HUES64 (cell line): ENCODE measurements around the gene SMIM35.
"Not testable (repeated sequence)": the region's sequence is repeated elsewhere in the genome, so short reads cannot be mapped to it uniquely, and the experiment has no call there.

Source experiments
- H3K27ac ChIP-seq: 2 replicates; pipeline ENCODE4 v1.7.0; 2013; ENCODE audit warnings: low read depth, low read length, inconsistent platforms
- H3K27me3 ChIP-seq: 2 replicates; pipeline ENCODE4 v1.6.1; 2013; ENCODE audit warnings: mild to moderate bottlenecking, low read length; ENCODE audit not compliant: insufficient read depth
- H3K36me3 ChIP-seq: 2 replicates; pipeline ENCODE4 v1.6.1; 2013; ENCODE audit warnings: mild to moderate bottlenecking, low read length; ENCODE audit not compliant: insufficient read depth
- H3K4me1 ChIP-seq: 2 replicates; pipeline ENCODE4 v1.6.1; 2013; ENCODE audit warnings: mild to moderate bottlenecking, low read length, moderate library complexity; ENCODE audit not compliant: insufficient read depth
- H3K4me3 ChIP-seq: 2 replicates; pipeline ENCODE4 v1.5.1; 2013; ENCODE audit warnings: mild to moderate bottlenecking, low read length, moderate library complexity
- H3K9ac ChIP-seq: 2 replicates; pipeline ENCODE4 v1.6.1; 2013; ENCODE audit warnings: mild to moderate bottlenecking, low read depth, low read length
- H3K9me3 ChIP-seq: 2 replicates; pipeline ENCODE4 v1.6.1; 2013; ENCODE audit warnings: low read depth, low read length; ENCODE audit not compliant: insufficient read depth
- WGBS: fragments of 150-250, 120-280 bp; methylation state at CpG from one replicate; pipeline ENCODE4 v1.1.7; 2013; ENCODE audit warnings: missing lambda C conversion rate; 5-methylcytosine and 5-hydroxymethylcytosine counted together

The SMIM35 gene

DNA sequence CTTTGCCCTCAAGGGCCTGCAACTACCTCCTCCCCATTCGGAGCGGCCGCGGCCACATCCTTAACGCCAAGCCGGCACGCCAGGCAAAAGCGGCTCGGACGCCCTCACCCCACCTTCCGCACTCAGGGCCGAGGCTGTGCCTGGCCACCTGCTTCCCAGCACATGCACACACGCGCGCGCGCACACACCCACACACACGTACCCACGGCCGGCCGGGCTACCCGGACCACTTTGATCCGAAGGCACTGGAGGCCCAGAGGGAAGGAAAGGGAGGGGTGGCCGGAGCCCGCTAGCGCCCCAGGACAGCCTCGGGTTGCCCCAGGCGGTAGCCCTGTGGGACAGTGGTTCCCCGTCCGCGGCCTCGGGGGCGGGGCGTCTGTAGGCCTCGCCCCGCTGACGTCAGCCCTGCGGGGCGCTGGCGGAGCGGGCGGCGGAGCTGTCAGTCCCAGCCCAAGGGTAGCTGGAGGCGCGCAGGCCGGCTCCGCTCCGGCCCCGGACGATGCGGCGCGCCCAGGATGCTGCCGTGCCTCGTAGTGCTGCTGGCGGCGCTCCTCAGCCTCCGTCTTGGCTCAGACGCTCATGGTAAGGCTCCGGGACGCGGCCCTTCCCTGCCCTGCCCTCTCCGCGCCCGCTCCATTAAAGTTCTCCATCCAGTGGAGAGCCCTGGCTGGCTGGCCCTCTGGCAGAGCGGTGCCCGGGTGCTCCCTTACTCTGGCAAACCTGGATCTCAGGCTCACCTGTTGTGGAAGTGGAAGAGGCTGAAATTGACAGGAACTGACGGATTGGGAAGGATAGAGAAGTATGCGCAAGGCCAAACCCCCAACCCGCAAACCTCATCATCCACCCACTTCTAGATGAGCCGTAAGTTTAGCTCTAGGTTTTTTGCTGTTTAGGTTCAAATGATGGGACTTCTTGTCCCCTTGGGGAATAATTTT is 100.5 kb downstream of the SMIM35 start, which contains the start of gene IL10RA:
TSS of gene IL10RA (plus strand) at position 442 of the 935 bp plus-strand sequence. CDS start at position 516, 74 bp downstream.
- H3K27me3 ChIP-seq: peaks cover 46% of the 10 kb centered on the region
- 2% methylated on average over 67 of the region's 71 CpGs for WGBS
- no peaks in the 10 kb centered on the region for H3K9me3 ChIP-seq
- H3K4me1 ChIP-seq: peaks cover 5% of the 10 kb centered on the region; the same call in 1 of the 2 replicates
- peak within 1 kb of the TSS; percentile 57 for H3K9ac ChIP-seq
- peak within 1 kb of the TSS; percentile 69 for H3K4me3 ChIP-seq
- no peaks in the 10 kb centered on the region for H3K36me3 ChIP-seq
- H3K27ac ChIP-seq: no peak within 1 kb of the TSS

DNA sequence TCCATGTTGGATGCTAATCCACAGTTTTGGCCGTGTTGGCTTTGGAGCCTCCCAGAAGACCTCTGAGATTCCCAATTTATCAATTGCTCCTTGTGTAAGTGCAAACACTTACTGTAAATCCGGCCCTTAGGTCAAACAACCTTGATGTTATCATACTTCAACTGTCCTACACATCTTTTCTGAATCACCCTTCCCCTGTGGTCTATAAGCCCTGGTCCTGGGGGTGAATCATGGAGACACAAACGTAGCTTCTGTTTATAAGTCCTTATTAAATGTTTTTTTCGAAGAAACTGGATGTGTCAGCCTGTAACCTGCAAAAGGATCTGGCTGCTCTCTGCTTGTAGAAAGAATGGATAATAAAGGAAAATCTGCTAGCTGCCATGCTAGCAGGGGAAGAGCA is 102.3 kb downstream of the SMIM35 start:
- Histone ChIP-seq H3K9ac (no peak overlapping the region), H3K4me3 (no peak overlapping the region), H3K36me3 (no peaks in the 10 kb centered on the region), H3K27ac (no peak overlapping the region), H3K4me1 (peaks cover 5% of the 10 kb centered on the region; the same call in 1 of the 2 replicates), H3K27me3 (peaks cover 46% of the 10 kb centered on the region), H3K9me3 (no peaks in the 10 kb centered on the region)
- 88% methylated on average over 4 of the region's 4 CpGs for WGBS

DNA sequence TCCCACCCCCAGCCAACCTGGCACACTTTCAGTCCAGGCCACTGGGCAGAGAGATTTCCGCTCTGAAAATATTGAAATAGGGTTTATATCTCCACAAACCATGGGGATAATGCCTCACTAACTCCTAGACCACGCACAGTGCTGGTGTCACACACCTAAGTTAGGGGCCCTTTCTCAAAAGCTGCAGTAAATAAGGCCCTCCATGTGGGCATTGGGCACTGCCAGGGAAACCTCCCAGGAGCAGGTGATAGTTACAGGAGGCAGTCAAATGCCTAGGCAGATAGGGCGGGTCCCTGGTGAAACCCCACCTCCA is 103.6 kb downstream of the SMIM35 start:
- H3K9me3 ChIP-seq: no peaks in the 10 kb centered on the region
- no peaks in the 10 kb centered on the region for H3K36me3 ChIP-seq
- peaks cover 8% of the 10 kb centered on the region for H3K4me1 ChIP-seq
- H3K4me3 ChIP-seq: no peak overlapping the region
- H3K9ac ChIP-seq: no peak overlapping the region
- 83% methylated on average over 3 of the region's 3 CpGs for WGBS
- H3K27me3 ChIP-seq: peaks cover 36% of the 10 kb centered on the region
- H3K27ac ChIP-seq: no peak overlapping the region

DNA sequence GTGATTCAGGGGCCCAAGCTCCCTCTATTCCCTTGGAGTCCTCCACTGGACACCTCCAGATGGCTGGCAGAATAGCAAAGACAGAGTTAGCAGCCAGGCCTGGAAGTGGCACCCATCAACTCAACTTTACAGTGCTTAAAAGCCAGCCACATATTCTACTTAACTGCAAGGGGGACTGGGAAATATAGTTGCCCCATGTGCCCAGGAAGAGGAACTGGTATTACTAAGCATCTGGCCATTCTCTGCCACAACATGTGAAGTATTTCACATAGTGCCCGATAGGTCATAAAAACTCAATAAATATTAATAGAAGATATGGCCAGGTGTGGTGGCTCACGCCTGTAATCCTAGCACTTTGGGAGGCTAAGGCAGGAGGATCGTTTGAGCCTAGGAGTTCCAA is 106.0 kb downstream of the SMIM35 start:
- H3K36me3 ChIP-seq: no peaks in the 10 kb centered on the region
- peaks cover 3% of the 10 kb centered on the region; the same call in 1 of the 2 replicates for H3K4me1 ChIP-seq
- WGBS: 94% methylated on average over 2 of the region's 3 CpGs
- no peak overlapping the region for H3K9ac ChIP-seq
- H3K27ac ChIP-seq: no peak overlapping the region
- no peak overlapping the region for H3K4me3 ChIP-seq
- H3K27me3 ChIP-seq: peaks cover 13% of the 10 kb centered on the region
- H3K9me3 ChIP-seq: no peaks in the 10 kb centered on the region

DNA sequence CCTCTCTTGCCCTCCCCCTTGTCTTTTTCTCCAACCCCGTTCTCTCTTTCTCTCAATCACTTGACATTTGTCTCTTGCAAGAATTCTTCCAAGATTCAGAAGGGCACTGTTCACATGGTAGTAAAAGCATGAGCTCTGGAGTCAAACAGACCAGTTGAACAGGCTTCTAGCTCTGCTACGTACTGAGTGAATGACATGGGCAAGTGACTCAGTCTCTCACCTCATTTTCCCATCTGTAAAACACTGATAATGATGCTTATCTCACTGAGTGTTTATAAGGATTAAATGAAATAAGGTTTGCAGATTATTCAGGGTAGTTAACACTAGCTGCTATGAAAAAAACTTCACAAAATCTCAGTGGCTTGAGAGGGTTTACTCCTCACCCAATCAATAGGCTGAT is 106.5 kb downstream of the SMIM35 start:
- H3K36me3 ChIP-seq: no peaks in the 10 kb centered on the region
- WGBS: 41% methylated on average over 2 of the region's 2 CpGs
- no peak overlapping the region for H3K4me3 ChIP-seq
- H3K4me1 ChIP-seq: peaks cover 3% of the 10 kb centered on the region; the same call in 1 of the 2 replicates
- H3K27me3 ChIP-seq: peaks cover 11% of the 10 kb centered on the region
- H3K9ac ChIP-seq: no peak overlapping the region
- H3K9me3 ChIP-seq: no peaks in the 10 kb centered on the region
- H3K27ac ChIP-seq: no peak overlapping the region

DNA sequence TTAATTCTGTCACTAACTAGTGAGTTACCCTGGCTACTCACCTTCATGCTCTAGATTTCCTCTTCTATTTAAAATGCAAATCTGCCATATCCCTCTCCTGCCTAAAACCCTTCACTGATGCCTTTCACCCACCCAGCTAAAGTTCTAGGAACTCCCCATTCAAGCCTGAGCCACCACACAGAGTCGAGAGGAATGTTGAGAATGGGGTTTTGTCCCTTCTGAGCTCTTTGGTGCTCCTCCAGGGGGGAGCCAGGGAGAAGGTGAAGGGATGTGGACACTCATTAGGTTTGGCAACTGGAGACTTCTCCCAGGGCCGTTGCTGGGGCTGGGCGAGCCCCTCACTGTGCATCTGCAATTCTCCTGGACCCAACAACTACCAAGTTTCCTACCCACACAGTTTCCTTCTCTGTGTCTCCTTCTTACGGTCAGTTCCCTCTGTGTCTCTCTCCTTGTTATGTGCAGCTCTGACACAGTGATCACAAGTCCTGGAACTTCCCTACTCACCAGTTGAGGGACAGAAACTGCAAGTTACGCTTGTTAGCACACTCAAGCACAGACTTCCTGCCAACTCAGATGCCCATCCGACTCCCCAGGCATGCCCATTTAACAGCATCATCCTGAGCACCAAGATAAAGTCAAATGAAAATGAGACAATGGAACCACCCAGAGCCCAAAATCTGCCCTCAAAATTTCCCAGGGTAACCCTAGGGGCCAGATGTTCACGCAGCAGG is 107.1 kb downstream of the SMIM35 start:
- no peaks in the 10 kb centered on the region for H3K9me3 ChIP-seq
- H3K27me3 ChIP-seq: peaks cover 5% of the 10 kb centered on the region; the same call in 1 of the 2 replicates
- H3K4me3 ChIP-seq: no peak overlapping the region
- 92% methylated on average over 7 of the region's 7 CpGs for WGBS
- H3K36me3 ChIP-seq: no peaks in the 10 kb centered on the region
- H3K4me1 ChIP-seq: peaks cover 3% of the 10 kb centered on the region; the same call in 1 of the 2 replicates
- H3K27ac ChIP-seq: no peak overlapping the region
- no peak overlapping the region for H3K9ac ChIP-seq

DNA sequence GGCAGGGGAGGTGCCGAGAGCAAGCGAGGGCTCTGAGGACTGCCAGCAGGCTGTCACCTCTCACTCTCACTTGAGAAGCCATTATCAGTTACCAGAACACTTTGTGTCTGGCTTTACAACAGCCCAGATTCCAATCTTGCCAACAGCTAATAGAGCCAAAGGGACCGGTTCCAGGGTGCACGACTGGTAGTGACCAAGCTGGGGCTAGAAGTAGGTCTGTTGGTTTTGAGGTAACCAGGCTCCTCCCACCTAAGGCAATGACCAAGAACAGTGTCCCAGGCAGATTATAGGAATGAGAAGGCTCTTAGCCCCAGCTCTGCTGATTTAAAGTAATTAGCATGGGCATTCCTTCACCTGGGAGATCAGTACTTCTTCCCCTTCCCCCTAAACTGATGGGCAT is 107.8 kb downstream of the SMIM35 start:
- Histone ChIP-seq H3K4me3 (no peak overlapping the region), H3K9me3 (no peaks in the 10 kb centered on the region), H3K36me3 (no peaks in the 10 kb centered on the region), H3K4me1 (peaks cover 3% of the 10 kb centered on the region; the same call in 1 of the 2 replicates), H3K27ac (no peak overlapping the region), H3K9ac (no peak overlapping the region), H3K27me3 (peaks cover 2% of the 10 kb centered on the region; the same call in 1 of the 2 replicates)
- 88% methylated on average over 4 of the region's 4 CpGs for WGBS

DNA sequence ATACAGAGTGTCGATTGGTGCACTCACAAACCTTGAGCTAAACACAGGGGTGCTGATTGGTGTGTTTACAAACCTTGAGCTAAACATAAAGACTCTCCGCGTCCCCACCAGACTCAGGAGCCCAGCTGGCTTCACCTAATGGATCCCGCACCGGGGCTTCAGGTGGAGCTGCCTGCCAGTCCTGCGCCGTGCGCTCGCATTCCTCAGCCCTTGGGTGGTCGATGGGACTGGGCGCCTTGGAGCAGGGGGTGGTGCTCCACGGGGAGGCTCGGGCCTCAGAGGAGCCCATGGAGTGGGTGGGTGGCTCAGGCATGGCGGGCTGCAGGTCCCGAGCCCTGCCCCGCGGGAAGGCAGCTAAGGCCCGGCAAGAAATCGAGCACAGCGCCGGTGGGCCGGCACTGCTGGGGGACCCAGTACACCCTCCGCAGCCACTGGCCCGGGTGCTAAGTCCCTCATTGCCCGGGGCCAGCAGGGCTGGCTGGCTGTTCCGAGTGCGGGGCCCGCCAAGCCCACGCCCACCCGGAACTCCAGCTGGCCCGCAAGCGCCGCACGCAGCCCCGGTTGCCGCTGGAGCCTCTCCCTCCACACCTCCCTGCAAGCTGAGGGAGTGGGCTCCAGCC is 108.4 kb downstream of the SMIM35 start:
- H3K27ac ChIP-seq, H3K4me3 ChIP-seq, H3K9ac ChIP-seq, H3K4me1 ChIP-seq, H3K9me3 ChIP-seq, H3K36me3 ChIP-seq, H3K27me3 ChIP-seq: not testable (repeated sequence)
- 96% methylated on average over 29 of the region's 36 CpGs for WGBS

DNA sequence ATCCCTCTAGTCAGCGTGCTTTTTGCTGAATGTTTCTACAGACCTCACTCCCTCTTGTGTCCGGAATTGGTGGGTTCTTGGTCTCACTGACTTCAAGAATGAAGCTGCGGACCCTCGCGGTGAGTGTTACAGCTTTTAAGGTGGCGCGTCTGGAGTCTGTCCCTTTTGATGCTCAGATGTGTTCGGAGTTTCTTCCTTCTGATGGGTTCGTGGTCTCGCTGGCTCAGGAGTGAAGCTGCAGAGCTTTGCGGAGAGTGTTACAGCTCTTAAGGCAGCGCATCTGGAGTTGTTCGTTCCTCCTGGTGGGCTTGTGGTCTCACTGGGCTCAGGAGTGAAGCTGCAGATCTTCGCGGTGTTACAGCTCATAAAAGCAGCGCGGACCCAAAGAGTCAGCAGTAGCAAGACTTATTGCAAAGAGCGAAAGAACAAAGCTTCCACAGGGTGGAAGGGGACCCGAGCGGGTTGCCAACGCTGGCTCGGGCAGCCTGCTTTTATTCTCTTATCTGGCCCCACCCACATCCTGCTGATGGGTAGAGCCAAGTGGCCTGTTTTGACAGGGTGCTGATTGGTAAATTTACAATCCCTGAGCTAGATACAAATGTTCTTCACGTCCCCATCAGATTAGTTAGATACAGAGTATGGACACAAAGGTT is 109.0 kb downstream of the SMIM35 start:
- not testable (repeated sequence) for H3K4me1 ChIP-seq, H3K9me3 ChIP-seq, H3K4me3 ChIP-seq, H3K27ac ChIP-seq, H3K9ac ChIP-seq, H3K36me3 ChIP-seq, H3K27me3 ChIP-seq
- whole genome bisulfite sequencing: 93% methylated on average over 23 of the region's 23 CpGs

DNA sequence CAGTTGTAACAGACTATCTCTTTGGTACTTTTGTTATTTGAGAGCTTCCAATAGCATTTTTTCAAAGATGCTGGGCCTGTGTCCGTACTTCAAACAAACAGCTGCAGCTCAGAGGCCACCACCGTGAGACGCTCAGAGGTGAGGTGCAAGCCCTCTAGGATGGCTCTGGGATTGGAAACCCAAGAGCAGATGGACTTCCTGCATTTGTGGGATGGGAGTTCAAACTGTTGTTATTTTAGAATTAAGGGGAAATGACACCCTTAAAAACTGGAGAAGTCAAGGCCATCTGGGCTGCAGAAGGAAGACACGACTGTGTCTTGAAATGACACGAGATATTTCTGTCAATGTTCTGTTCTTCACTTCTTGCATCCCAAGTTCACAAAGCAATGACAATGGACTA is 109.7 kb downstream of the SMIM35 start:
- Histone ChIP-seq H3K9ac (no peak overlapping the region), H3K4me3 (no peak overlapping the region), H3K4me1 (peaks cover 3% of the 10 kb centered on the region; the same call in 1 of the 2 replicates), H3K36me3 (no peaks in the 10 kb centered on the region), H3K9me3 (no peaks in the 10 kb centered on the region), H3K27ac (no peak overlapping the region), H3K27me3 (no peaks in the 10 kb centered on the region)
- WGBS: 94% methylated on average over 5 of the region's 5 CpGs
